LoVo (cell line): ENCODE results near the gene MOCS3.

Experiments used
- DNase-seq: peaks from one replicate; pipeline ENCODE4 v3.0.0-alpha.2; 2016; ENCODE audit warnings: low spot score

Gene MOCS3, protein sequence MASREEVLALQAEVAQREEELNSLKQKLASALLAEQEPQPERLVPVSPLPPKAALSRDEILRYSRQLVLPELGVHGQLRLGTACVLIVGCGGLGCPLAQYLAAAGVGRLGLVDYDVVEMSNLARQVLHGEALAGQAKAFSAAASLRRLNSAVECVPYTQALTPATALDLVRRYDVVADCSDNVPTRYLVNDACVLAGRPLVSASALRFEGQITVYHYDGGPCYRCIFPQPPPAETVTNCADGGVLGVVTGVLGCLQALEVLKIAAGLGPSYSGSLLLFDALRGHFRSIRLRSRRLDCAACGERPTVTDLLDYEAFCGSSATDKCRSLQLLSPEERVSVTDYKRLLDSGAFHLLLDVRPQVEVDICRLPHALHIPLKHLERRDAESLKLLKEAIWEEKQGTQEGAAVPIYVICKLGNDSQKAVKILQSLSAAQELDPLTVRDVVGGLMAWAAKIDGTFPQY

DNA sequence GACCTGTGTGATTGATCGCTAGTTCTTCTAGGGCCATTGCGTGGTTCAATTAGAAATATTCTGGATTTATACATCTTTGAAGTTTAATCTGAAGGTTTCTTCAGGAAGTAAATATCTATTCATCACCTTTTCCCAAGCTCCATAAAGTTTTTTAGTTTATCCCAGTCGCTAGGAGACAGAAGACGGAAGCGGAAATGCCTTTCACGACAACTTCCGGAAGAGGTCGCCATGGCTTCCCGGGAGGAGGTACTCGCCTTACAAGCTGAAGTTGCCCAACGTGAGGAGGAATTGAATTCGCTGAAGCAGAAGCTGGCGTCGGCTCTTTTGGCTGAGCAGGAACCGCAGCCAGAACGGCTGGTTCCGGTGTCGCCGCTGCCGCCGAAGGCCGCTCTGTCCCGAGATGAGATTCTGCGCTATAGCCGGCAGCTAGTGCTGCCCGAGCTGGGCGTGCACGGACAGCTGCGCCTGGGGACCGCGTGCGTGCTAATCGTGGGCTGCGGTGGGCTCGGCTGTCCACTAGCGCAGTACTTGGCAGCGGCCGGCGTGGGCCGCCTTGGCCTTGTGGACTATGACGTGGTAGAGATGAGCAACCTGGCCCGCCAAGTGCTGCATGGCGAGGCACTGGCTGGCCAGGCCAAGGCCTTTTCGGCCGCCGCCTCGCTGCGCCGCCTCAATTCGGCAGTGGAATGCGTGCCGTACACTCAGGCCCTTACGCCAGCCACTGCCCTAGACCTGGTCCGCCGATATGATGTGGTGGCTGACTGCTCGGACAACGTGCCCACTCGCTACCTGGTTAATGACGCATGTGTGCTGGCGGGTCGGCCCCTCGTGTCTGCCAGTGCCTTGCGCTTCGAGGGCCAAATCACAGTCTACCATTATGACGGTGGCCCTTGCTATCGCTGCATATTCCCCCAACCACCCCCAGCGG, at the start of gene MOCS3:
Gene MOCS3, plus strand, starts transcription at position 204 of the 928 bp plus-strand sequence. Its CDS starts 25 bp downstream, at position 229.
- DNase-seq = peak; percentile 91

DNA sequence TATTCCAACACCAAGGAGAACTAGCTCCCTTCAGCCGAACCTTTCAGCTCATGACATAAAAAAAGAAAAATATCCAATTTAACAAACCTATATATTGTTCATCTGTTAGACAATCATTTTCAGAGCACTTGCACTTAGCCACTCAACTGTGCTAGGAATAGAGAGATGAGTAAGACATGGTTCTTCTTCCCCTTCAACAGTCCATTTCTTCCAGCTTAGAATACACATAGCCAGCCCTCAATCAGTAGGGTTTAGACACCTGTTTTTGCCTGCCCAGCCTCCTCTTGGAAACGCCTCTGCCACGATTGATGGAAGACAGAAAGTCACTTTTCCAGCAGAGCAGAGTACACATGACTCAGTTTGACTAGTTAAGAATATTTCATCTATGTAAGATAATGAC, 49.2 kb upstream of the MOCS3 start:
- DNase-seq = no peak

DNA sequence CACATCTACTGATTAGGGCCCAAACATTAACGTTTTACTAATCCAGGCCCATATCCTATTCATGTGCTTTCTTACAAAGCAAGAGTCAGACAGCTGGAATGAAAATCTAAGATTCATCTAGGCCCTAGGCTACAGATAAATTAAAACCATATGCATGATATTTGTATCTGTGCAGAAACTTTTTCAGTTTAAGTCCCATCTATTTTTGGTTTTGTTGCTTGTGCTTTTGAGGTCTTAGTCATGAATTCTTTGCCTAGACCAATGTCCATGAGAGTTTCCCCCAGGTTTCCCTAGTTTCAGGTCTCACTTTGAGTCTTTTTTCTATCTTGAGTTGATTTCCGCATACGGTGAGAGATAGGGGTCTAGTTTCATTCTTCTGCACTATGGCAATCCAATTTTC, 47.6 kb upstream of the MOCS3 start:
- no peak for DNase-seq

DNA sequence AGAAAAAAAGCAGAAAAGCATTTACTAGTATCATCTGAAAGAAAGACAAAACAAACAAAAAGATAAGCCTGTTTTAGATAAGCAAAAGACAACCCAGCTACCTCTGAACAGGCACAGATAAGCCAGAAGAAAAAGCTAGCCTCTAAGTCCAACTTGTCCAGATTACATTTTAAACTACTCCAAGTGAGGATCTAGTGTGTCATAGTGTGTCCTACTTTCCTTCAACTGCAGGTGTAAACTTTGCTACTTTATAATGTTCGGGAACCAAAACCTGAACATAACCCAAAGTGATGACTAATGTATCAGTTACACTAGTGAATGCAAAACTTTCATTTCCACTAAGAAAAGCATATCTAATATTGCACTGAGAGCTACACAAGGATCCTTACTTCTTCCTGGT, 46.9 kb upstream of the MOCS3 start:
- no peak for DNase-seq

DNA sequence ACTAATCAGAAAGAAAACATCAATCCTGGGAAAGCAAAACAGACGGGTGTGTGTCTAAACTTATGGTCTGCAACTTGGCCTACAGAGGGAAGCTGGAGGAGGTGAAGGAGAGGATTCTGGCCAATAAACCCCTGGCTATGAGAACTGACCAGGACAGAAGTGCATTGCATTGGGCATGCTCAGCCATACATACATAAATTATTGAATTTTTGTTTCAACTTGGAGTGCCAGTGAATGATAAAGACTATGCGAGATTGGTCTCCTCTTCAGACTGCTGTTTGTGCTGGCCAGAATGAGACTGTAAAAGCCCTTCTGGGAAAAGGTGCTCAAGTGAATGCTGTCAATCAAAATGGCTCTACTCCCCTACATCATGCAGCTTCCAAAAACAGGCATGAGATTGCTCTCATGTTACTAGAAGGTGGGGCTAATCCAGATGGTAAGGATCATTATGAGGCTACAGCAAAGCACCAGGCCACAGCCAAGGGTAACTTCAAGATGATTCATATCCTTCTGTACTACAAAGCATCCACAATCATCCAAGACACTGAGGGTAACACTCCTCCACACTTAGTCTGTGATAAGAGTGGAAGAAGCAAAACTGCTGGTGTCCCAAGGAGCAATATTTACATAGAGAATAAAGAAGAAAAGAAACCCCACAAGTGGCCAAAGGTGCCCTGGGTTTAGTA, 44.8 kb upstream of the MOCS3 start:
- DNase-seq = no peak

DNA sequence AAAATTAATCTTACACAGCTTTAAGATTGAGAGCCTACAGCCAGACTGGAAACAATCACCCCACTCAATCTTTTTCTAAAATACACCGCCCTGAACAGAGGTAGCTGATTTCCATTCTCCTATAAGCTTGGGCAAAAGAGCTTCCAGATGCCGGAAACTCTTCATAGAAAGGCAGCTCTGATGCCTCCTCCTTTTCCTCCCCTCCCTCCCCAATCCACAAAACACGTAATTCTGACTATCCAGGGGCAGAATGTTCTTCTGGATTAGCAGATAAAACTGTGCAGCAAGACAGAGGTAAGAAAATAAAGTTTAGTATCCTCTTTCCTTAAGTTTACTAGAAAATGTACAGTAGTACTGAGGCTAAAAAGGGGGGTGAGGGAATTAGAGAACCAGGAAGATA, 43.2 kb upstream of the MOCS3 start:
- no peak for DNase-seq

DNA sequence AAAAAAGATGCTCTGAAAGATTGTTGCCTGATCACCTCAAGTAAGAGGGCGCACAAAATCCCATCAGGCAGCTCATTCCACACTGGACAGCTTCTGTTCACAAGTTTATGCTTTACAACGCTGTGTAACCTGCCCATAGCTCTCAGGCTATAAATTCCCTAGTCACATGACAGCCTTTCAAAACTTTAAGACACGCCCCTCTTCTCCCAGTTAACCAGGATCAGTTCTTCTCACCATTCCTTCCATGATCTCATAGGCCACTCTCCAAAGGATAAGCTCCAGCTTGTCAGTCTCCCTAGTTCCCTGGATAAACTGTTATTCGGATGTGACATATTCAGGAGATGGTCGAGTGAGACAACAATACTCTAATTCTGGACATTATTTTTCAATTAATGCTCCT, 42.4 kb upstream of the MOCS3 start:
- DNase-seq = peak; percentile 4

DNA sequence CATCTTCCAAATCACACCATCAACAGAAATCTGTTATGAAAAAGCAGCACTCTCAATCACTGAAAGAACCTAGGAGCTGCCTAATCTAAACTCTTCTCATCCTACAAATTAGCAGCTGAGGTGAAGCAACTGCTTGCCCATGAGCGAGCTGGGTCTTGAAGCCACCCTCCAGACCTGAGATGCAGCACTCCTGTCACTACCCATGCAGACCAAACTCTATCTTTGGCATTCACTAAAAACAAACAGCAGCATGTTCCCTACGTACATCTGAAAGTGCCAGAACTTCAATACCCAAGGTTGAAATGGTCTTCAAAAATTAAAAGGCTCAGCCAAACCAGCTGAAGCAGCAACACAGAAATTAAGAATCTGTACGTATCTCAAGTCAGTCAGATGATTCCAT, 41.7 kb upstream of the MOCS3 start:
- DNase-seq = no peak

DNA sequence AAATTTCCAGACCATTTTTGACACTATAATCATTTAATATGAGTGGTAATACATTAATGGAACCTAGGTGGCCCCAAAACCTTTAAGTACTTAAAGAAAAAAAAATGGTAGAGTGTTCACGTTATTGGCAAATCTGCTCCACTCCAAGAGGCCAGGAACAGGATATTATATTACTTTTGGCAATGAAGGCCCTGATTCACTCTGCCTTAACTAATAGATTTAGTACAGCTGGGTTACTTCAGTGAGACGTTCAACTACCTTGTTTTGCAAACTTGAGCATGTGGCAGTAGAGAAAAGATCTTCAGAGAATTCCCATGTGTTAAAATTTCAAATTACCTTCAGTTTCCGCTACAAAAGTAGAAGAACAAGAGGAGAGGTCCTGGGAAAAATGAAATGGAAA, 40.2 kb upstream of the MOCS3 start:
- no peak for DNase-seq

DNA sequence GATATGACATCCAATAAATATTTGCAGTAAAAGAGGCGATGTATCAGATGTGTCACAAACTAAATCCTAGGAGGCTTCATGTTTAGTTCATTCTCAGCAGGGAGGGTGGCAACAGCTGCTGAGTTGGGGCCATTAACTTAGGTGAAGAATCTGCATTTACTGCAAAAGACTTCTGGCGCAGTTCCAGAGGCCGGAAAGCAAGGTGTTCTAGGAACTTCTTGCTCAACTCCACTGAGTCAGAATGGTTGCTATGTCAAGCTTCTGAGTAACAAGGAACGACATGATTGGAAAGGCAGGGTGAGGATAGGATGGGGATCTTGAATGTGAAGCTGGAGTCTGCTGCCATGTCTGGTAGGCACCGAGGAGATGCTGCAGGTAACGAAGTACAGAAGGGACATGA, 39.1 kb upstream of the MOCS3 start:
- DNase-seq = peak; percentile 9

DNA sequence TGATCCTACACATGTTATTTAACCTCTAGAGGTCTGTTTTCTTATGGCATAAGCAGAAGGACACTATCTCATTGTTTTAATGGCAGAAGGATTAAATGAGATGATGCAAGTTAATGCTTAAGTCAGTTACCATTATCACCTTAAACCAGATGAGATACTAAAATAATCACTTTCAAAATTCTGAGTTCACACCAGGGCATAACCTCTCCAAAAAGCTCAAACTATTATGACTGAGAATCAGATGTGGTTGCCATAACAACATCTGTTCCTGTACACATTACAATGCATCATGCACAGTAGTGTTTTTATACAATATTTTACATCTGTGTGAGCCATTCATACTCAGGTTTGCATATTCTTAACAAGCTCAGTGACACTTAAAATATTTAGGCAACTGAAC, 37.6 kb upstream of the MOCS3 start:
- DNase-seq = no peak

DNA sequence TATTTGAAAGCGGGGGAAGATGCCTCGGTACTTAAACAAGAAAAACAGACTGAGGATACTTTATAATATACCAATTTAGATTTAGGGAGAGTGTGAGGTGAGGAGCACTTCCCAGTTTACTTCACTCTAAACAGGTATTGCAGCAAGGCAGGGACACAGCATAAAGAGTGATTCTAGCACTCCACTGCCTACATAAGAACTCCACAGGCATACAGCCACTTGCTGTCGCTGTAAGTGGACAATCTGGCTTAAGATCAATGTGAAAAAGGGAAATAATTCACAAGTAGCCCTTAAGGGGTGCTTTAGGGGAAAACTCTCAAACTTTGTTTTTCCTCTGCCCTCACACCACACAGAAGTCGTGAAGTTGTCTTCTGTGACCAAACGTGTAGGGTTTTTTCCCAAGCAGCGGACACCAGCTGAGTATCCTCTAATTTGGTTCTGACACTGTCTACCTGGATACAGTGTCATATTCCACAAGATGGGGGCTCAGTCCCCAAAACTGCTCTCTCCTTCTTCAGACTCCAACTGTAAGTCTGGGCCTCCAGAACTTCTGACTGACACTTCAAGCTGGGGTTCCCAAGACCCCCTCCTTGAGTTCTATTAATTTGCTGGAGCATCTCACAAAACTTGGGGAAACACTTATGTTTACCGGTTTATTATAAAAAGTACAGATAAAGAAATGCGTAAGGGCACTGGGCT, 36.7 kb upstream of the MOCS3 start:
- DNase-seq = no peak

DNA sequence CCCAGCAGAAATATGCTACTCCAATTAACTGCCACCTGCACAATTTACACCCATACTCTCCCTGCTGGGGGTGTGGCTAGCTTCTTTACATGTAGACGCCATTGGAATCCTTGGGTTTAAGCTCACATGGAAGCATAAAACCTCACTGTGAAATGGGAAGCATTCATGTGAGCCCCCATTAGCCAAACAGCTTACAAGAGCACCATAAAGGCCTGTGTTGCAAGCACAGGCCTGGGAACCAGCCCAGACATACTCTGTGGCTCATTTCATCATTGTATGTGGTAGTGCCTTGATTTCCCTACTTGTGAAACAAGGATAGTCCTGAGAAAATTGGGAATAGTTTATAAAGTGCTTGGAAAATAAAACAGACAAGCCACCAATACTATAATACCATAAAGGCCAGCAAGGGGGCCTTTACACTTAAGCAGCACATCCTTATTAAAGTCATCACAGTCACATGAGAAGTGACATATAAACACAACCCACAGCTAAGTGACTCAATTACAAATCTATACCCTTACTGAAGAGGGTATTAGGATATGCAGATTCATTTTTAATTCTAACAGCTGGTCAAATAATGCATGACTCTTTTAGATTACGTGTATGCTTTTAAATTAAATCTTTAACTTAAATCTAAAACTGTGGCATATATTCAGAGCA, 34.2 kb upstream of the MOCS3 start:
- no peak for DNase-seq

DNA sequence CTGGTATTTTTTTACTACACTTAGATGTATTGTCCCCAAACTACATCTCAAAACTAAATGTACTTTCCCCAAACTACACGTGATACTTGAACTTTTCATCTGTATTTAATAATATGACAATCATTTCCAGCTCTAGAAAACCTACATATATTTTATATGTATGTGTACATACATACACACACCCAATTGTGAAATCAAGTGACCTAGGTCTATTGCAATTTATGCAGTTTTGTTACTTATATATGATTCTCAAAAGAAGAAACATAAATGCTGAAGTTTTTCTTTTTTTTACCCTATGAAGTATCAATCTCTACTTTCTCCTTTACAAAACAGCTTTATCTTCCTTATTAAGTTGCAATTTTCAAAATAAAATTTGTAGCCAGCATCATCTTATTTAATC, 32.1 kb upstream of the MOCS3 start:
- DNase-seq = no peak

DNA sequence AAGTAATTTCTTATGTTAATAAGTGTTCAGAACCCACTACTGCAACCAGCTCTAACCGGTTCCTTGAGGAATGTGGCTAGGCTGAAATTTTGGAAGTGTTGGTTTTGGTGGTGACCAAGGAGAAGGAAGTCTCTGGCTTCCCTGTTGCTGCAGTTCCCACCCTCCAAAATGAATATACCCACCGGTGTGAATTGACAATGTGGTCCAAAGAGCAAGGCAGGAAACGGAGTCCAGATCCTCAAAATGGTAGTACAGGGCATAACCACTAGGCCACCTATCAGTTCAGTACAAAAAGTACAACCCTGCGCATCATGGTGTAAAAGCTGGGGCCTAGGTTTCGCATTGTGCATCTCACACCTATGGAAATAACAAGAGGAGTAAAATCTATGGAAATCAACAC, 30.1 kb upstream of the MOCS3 start:
- DNase-seq = no peak

DNA sequence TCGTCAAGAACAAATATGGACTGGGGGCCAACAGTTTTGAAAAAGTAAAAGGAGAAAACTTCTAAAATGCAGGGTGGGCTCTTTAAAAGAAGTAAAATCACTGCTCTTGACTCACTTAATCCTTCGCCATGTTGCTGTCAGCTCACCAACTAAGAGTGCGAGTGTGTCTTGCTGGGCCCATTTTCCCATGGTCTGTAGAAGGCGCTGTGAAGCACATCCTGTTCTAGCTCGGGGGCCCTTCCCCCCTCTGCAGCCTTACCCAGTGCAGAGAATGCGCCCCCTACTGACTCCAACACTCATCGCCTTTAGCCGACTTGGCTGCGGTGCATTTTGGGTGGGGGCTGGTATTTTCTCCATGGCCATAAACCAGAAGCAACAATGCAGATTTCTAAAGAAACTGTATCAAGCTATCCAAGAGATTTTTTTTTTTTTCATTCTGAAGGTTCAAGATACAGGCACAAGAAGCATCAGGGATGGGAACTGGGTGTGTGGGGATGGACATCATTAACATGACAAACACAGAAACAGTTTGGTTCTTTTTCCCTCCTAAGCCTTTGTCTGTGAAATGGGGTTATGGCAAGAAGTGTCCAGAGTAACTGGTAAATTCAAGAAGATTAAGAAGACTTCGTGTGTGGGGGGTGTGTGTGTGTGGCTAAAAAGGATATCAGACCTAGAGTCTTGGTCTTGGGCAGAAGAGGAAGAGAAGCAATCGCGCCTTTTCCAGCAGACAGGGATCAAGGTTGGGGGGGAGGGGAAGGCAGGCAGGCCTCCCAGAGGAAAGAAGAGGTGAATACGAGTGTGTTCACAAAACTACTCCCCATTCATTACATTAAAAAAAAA, 29.1 kb upstream of the MOCS3 start:
- DNase-seq = peak; percentile 83

DNA sequence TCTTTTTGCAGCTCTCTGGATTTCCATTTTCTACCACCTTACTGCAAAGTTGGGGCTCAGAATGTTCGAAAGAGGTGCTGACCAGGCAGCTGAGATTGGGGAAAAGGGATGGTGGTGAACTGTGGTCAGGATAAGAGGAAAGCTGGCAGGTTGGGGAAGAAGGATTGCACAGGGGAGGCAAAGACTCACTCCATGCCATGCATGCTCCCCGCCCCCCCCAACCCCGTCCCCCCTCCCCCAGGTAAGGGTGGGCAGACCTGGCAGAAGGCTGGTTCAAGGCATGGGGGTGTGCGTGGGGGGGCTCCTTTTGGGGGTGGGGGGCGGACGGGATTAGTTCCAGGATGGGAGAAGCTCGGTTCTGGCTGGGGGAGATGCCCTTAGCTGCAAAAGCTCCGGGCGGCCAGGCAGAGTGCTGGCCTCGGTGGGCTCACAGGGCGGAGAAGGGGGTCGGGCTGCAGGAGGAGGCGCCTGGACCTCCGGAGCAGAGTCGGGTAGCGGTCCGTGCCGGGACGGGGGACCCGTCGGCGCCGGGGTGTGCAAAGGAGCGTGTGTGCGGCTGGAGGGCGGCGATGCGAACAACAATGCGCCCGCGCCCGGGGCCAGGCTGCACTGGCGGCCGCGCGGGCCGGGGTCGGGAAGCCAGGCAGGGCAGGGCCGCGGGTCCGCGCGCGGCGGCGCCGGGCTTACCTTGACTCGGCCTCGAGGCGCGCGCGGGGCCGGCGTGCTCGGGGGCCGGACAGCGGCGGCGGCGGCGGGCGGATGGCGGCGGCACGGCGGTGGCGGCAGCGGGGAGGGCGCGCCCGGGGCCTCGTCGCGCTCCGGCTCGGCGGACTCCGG, 28.3 kb upstream of the MOCS3 start:
- no peak for DNase-seq

DNA sequence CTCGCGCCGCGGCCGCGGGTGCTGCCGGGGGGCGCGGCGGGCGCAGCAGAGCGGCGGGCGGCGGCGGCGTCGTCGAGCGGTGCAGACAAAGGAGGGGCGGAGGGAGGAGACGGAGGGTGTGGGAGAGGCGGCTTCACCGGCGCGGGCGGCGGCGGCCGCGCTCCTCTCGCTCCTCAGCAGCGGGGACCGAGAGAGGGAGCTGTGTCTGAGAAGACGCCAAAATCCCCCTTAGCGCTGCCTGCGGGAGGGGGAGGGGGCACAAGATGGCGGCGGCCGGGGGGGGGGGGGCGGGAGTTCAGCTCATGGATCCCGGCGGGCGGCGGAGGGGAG, 27.7 kb upstream of the MOCS3 start:
- DNase-seq = no peak

DNA sequence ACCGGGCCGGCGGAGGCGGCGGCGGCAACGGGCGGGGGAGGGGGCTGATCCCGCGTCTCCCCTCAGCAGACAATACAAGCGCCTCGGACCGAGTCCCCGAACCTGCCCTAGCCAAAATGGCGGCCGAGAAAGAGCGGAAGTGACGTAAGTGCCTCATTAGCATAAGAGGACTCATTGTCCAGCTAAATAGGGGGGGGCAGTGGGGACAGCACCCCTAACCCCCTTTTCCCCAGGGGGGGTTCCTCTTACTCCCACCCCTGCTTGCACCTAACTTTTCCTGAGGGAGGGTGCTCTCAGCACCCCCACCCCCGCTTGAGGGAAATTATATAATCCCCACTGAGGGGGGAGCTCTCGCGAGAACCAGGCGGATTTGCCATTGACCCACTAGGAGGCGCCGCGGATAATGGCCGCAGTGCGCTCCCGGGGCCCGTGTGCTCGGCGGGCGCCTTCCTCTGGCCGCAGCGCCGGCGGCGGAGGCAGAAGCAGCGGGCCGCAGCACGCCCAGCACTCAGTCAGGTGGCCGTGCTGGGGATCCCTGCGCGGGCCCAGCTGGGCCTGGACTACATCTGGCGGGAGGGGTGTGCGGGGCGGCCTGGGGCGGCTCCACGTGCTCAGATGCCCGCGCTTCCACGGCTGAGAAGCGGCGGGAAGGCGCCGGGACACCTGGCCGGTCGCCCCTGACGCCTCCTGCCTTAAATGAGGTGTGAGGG, 27.2 kb upstream of the MOCS3 start, which contains the start of gene ADNP:
Gene ADNP, minus strand, starts transcription at position 132 of the 710 bp plus-strand sequence. CDS start 27,441 bp downstream, outside the sequence.
- peak; percentile 91 for DNase-seq
